ENCODE measurements around the gene MS4A15. TPM values are rescaled to one million over a fixed set of nuclear protein-coding genes. Genes with fewer than 3 reads are reported as not detected.

MS4A15 gene
- total and polyA plus RNA-seq, 2 donors (not counting 1 experiment from before 2014, with no cell fraction given) = not detected

- no peak for ATAC-seq (ENCODE audit: low read depth)
- H2AFZ ChIP-seq (ENCODE audit: insufficient read depth, low read depth, low read length, poor library complexity, severe bottlenecking) = no peak overlapping the region
- Mint-ChIP-seq H3K4me3 (no peak overlapping the region), H3K27me3 (peaks cover 32% of the 10 kb centered on the region), H3K9me3 (ENCODE audit: insufficient read depth) (no peaks in the 10 kb centered on the region), H3K27ac (no peak overlapping the region), H3K4me1 (peaks cover 5% of the 10 kb centered on the region)
- no peak overlapping the region for H3K4me3 ChIP-seq (ENCODE audit: control extremely low read depth in 1 of 5, extremely low read depth in 1 of 5, insufficient read depth in 1 of 5, low read depth in 2 of 5, low read length in 4 of 5)
- no peak overlapping the region for H3K27ac ChIP-seq (ENCODE audit: low read length in 2 of 2)
- no peaks in the 10 kb centered on the region for H4K20me1 ChIP-seq (ENCODE audit: control insufficient read depth, insufficient read depth, low read length, poor library complexity, severe bottlenecking)
- H3K9ac ChIP-seq (ENCODE audit: low read length) = no peak overlapping the region
- TF ChIP-seq EZH2 (IDR thresholded peaks at IDR 0.05; ENCODE audit: borderline replicate concordance, insufficient read depth, low read depth, low read length, poor library complexity, severe bottlenecking) (no peak), CTCF (IDR thresholded peaks at IDR 0.05) (no peak)
- WGBS (ENCODE audit: insufficient coverage) = 97% methylated on average over 2 of the region's 4 CpGs
- no peak for DNase-seq
- POLR2A ChIA-PET = no interaction called here
- CTCF ChIA-PET = interaction anchor here (0.8 to 1.1 kb wide), 2 partner anchors 9 to 10 kb away, joined by 3 to 4 read pairs; no protein-coding TSS in a partner anchor
- no peaks in the 10 kb centered on the region for H3K79me2 ChIP-seq (ENCODE audit: control insufficient read depth, insufficient read depth, low read length)
- no peaks in the 10 kb centered on the region for H3K36me3 ChIP-seq (replicated peaks in 1 of 2; ENCODE audit: control extremely low read depth in 1 of 2, control insufficient read depth in 1 of 2, extremely low read depth in 1 of 2, insufficient read depth in 2 of 2, low read length in 1 of 2)
- no peak overlapping the region for H3K4me2 ChIP-seq (replicated peaks; ENCODE audit: low read depth, low read length, poor library complexity, severe bottlenecking)
- H3K9me3 ChIP-seq (ENCODE audit: control extremely low read depth in 1 of 3, control insufficient read depth in 2 of 3, insufficient read depth in 1 of 3, low read length in 2 of 3) = peaks cover 0 to 10% (median 0%) of the 10 kb centered on the region in 3 donors
- no peaks in the 10 kb centered on the region for H3K4me1 ChIP-seq (ENCODE audit: control insufficient read depth in 2 of 2, insufficient read depth in 2 of 2, low read length in 2 of 2)
- H3K27me3 ChIP-seq (replicated peaks in 1 of 4; ENCODE audit: control extremely low read depth in 1 of 4, control insufficient read depth in 3 of 4, insufficient read depth in 4 of 4, low read length in 3 of 4) = peaks cover 0 to 31% (median 1%) of the 10 kb centered on the region in 4 experiments
- intact Hi-C loops (cut with micrococcal nuclease) = no loop called here
Observed at GRCh38 chr11:60769273-60769672, 12.6 kb downstream of the MS4A15 start.

- POLR2A ChIA-PET = no interaction called here
- no peak for DNase-seq
- Histone ChIP-seq H3K4me3 (ENCODE audit: control extremely low read depth in 1 of 5, extremely low read depth in 1 of 5, insufficient read depth in 1 of 5, low read depth in 2 of 5, low read length in 4 of 5) (no peak overlapping the region), H4K20me1 (ENCODE audit: control insufficient read depth, insufficient read depth, low read length, poor library complexity, severe bottlenecking) (no peaks in the 10 kb centered on the region), H3K79me2 (ENCODE audit: control insufficient read depth, insufficient read depth, low read length) (no peaks in the 10 kb centered on the region), H3K4me1 (ENCODE audit: control insufficient read depth in 2 of 2, insufficient read depth in 2 of 2, low read length in 2 of 2) (peaks cover 3% of the 10 kb centered on the region in 2 donors), H2AFZ (ENCODE audit: insufficient read depth, low read depth, low read length, poor library complexity, severe bottlenecking) (no peak overlapping the region), H3K36me3 (replicated peaks in 1 of 2; ENCODE audit: control extremely low read depth in 1 of 2, control insufficient read depth in 1 of 2, extremely low read depth in 1 of 2, insufficient read depth in 2 of 2, low read length in 1 of 2) (no peaks in the 10 kb centered on the region), H3K9me3 (ENCODE audit: control extremely low read depth in 1 of 3, control insufficient read depth in 2 of 3, insufficient read depth in 1 of 3, low read length in 2 of 3) (peaks cover 0 to 10% (median 0%) of the 10 kb centered on the region in 3 donors), H3K9ac (ENCODE audit: low read length) (no peak overlapping the region), H3K27me3 (replicated peaks in 1 of 4; ENCODE audit: control extremely low read depth in 1 of 4, control insufficient read depth in 3 of 4, insufficient read depth in 4 of 4, low read length in 3 of 4) (peaks cover 0 to 31% (median 1%) of the 10 kb centered on the region in 4 experiments), H3K4me2 (replicated peaks; ENCODE audit: low read depth, low read length, poor library complexity, severe bottlenecking) (no peak overlapping the region), H3K27ac (ENCODE audit: low read length in 2 of 2) (no peak overlapping the region)
- TF ChIP-seq CTCF (IDR thresholded peaks at IDR 0.05) (no peak), EZH2 (IDR thresholded peaks at IDR 0.05; ENCODE audit: borderline replicate concordance, insufficient read depth, low read depth, low read length, poor library complexity, severe bottlenecking) (no peak)
- peaks cover 9% of the 10 kb centered on the region for H3K4me1 Mint-ChIP-seq
- intact Hi-C loops (cut with micrococcal nuclease) = no loop called here
- no peak for ATAC-seq (ENCODE audit: low read depth)
- H3K9me3 Mint-ChIP-seq (ENCODE audit: insufficient read depth) = no peaks in the 10 kb centered on the region
- CTCF ChIA-PET = interaction anchor here (0.6 to 1.1 kb wide), 3 partner anchors 9 to 67 kb away, joined by 3 to 4 read pairs (median 3); no protein-coding TSS in a partner anchor
- H3K27ac Mint-ChIP-seq = no peak overlapping the region
- 86% methylated on average over 11 of the region's 11 CpGs for WGBS (ENCODE audit: insufficient coverage)
- no peak overlapping the region for H3K4me3 Mint-ChIP-seq
- peaks cover 32% of the 10 kb centered on the region for H3K27me3 Mint-ChIP-seq
Observed at GRCh38 chr11:60769811-60770210, 13.1 kb downstream of the MS4A15 start.

Data from B cell (primary cell).